HG03196 (cell line): ENCODE measurements around the gene SLC16A2.
"Not testable (repeated sequence)": the region's sequence is repeated elsewhere in the genome, so short reads cannot be mapped to it uniquely, and the experiment has no call there.

Experiments used
- ATAC-seq: cut with Tn5 transposase; IDR thresholded peaks from one replicate; pipeline ENCODE4 v1.9.1; 2021; ENCODE audit not compliant: unreplicated experiment

SLC16A2 gene

GRCh38 chrX:74505437-74505836 is 84.1 kb downstream of the SLC16A2 start:
- ATAC-seq, result no peak

GRCh38 chrX:74506317-74507115 is 85.2 kb downstream of the SLC16A2 start:
- peak; percentile 96 for ATAC-seq

DNA sequence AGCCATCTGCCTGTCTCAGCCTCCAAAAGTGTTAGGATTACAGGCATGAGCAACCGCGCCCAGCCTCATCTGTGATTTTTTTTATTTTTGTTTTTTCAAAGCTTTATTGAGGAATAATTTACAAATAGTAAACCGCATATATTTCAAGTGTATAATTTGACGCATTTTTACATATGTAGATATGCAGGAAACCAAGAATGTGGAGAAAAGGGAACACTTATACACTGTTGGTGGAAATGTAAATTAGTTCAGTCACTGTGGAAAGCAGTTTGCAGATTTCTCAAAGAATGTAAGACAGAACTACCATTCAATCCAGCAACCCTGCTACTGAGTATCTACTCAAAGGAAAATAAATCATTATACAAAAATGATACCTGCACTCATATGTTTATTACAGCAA is 85.9 kb downstream of the SLC16A2 start:
- ATAC-seq, result no peak

GRCh38 chrX:74509989-74510388 is 88.7 kb downstream of the SLC16A2 start:
- ATAC-seq, result no peak

DNA sequence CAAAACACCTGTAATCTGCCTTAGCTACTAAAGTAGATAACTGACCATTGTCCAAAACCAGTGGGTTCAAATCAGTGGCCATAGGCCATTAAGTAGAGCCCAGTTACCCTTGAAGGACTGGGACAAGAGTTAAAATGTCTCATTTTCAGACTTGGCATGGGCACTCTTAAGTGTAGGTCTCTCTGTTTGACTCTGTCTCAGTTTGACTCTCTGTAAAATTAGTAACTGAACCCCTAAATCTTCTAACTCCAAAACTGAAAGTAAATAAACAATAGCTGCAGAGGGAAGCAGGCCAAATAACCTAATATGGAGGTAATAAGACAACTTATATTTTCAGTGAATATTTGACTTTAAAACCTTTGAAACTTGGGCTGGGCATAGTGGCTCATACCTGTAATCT is 89.1 kb downstream of the SLC16A2 start:
- no peak for ATAC-seq

DNA sequence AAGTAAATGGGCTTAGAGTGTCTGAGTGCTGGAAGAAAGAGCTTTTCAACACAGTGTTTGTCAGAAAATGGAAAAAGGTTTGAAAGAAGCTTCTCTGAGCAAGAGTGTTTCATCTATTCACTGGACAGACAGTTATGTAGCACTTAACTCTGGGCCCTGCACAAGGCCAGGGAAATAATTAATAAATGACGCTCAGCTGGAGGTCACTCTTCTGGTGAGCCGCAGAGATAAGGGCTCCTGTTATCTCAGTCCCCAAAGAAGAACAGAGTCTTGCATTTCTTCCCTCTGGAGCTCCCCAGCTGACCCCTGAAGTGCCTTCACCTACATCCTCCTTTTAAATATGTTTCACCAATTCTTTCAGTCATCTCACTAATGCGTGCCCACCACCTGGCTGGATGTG is 90.4 kb downstream of the SLC16A2 start:
- ATAC-seq, result no peak

DNA sequence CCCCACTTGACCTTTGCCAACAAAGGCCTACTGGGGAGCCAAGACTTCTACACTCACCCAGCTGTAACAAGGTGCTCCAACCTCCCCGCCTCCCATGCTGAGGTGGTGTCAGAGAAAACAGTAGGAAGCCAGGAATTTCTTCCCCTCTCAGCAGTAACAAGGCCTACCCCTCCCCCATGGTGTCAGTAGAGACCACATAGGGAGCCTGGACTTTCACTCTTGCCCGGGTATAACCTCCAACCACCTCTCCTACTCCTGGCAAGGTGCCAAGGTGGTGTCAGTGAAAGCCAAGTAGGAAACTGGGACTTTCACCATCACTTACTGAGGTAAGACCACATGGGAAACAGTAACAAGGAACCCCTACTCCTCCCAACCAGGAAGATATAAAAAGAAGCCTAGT is 93.1 kb downstream of the SLC16A2 start:
- no peak for ATAC-seq

GRCh38 chrX:74515356-74515755 is 94.1 kb downstream of the SLC16A2 start:
- no peak for ATAC-seq

DNA sequence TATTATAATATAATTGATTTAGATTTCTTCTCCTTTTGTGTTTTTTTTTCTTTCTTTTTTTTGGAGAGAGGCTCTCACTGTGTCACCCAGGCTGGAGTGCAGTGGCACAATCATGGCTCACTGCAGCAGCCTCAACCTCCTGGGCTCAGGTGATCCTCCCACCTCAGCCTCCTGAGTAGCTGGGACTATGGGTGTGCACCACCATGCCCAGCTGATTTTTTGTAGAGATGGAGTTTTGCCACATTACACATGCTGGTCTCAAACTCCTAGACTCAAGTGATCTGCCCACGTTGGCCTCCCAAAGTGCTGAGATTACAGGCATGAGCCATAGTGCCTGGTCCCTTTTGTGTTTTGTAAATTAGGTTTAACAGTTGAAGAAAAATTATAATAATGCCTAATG is 94.7 kb downstream of the SLC16A2 start:
- ATAC-seq, result not testable (repeated sequence)

DNA sequence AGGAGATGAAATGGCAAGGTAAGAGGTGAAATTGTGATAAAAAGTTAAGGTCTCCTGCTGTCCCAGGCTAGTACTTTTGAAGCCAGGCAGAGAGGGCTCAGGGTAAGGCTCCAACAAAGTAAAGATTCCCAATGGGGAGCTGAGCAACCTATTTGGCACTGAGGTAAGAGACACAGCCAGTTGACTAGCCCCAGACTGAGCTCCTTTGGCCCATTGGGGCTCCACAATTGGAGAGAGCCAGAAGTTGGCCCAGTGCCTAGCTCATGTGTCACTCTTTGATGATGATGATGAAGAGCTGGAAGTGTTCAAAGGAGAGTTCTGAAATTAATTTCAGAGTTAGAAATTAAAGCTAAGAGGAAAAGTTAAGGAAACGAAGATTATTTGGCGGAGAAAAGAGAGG is 98.6 kb downstream of the SLC16A2 start:
- ATAC-seq, result no peak

DNA sequence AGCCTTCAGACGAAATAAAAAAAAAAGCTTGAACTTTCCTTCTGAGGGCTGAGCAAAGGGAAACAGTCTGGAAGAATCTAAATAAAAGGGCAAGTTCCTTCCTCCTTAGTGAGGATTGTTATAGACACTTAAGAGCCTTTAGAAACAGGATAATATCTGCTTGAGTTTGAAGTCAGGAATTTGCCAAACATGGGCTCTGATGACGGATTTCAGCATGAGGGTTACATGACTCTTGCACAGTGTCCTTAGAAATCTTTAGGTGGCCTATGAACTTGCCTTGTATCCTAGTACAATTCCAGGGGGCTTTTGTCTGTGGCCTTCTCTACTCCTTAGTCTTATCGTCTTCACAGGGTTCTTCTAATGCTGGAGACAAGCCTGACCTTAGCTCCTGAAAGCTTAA is 99.0 kb downstream of the SLC16A2 start:
- ATAC-seq, result no peak

DNA sequence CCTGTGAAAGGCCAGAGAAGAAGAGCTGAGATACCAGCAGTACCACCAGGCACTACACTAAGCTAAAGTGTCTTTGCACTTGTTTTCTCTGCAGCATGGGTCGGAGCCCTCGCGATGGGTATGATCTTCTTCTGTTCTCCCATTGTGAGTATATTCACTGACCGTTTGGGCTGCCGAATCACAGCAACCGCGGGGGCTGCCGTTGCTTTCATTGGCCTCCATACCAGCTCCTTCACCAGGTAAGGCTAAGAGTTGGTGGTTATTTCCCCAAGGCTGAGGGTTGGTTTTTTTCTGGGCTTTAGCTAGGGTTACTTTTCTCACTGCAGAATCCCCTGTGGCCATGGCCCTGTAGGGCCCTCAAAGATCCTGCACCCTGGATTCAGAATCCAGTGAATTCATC is 99.6 kb downstream of the SLC16A2 start:
- no peak for ATAC-seq

- no peak for ATAC-seq
Observed at GRCh38 chrX:74521961-74522751, 100.9 kb downstream of the SLC16A2 start.

DNA sequence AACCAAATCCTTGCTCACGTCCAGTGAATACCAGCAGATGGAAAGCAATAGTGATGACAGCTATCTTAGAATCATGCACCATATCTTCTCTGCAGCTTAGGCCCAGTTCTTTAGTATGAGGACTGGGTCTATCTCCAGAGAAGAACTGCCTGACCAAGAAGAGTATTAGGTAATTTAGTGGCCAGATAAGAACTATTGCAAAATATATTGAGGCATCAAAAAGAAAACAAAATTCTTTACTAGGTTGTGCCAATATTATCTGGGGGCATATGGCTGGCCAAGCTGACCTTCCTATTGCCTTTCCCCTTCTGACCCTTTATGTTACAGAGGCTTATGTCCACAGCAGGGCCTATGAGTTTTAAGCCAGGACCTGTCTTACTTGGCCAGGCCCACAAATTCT is 101.9 kb downstream of the SLC16A2 start:
- ATAC-seq, result no peak

GRCh38 chrX:74523870-74524735 is 102.8 kb downstream of the SLC16A2 start:
- no peak for ATAC-seq

DNA sequence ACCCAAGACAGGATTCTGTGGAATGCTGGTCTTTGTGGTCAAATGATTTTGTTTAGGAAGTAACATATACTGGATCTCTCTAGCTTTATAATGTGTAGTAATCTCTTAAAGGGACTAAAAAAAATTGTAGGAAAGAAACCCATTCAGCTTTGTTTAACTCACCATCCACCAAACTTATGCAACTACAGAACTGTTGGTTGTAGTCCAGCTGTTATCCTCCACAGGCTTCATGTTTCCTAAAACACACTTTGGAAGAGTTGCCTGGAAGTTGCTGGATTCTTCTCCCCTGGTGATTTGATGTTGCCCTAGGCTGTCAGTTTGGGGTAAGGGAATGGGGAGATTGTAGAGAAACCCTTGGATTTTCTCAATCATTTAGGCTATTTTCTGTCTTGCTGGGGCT is 103.8 kb downstream of the SLC16A2 start:
- ATAC-seq, result no peak

GRCh38 chrX:74526764-74527163 is 105.5 kb downstream of the SLC16A2 start:
- ATAC-seq, result no peak

- ATAC-seq, result no peak
Observed at GRCh38 chrX:74527350-74527749, 106.1 kb downstream of the SLC16A2 start.

DNA sequence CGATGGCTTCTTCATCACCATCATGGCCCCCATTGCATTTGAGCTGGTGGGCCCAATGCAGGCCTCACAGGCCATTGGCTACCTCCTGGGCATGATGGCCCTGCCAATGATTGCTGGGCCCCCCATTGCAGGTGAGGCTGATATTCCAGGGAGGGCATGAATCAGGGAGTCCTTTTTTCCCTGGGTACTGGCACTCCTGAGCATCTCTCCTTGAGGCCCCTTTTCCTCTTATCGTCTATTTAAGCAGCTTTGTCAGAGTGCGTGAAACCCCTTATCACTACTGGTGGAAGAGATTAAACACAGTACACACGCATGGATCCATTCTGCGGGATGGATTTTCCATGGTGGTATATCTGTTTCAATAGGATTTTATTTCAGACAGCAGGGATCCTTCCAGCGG is 108.0 kb downstream of the SLC16A2 start:
- ATAC-seq, result no peak

GRCh38 chrX:74531081-74531480 is 109.8 kb downstream of the SLC16A2 start:
- ATAC-seq, result no peak

DNA sequence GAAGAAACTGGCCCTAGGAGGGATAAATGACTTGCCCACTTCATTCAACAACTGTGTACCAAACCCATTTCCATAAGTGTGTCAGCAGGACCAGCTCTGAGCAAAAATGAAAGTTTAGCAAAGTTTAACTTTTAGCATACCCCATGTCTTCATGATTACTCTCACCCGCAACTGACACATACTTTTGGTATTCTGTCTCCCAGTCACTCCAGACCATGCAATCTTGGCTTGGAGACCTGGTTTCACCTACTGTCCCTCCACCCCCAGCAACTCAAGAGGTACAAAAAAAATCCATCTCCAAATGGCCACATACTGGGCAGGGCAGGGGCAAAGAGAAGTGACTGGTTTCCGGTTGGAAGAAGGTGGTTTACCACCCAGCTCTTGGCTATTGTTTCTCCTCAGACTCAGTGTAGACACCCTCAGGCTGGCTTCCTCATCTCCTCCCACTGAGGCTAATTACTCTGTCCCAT is 113.3 kb downstream of the SLC16A2 start:
- ATAC-seq, result peak; percentile 33
